NB4 (cell line): ENCODE measurements around the gene GAPT.

Source experiments
- DNase-seq: peaks from one replicate; pipeline ENCODE4 v3.0.0; 2010; ENCODE audit warnings: low read depth
- H3K4me3 ChIP-seq: one replicate; pipeline ENCODE4 v1.5.1; 2011; ENCODE audit warnings: mild to moderate bottlenecking, low read depth, low read length, moderate library complexity
- MYC ChIP-seq: IDR thresholded peaks from 2 replicates; pipeline ENCODE4 v1.6.1; 2011; ENCODE audit warnings: low read depth, low read length
- POLR2A ChIP-seq: IDR thresholded peaks from 2 replicates; pipeline ENCODE4 v1.6.1; 2011; ENCODE audit warnings: mild to moderate bottlenecking; ENCODE audit not compliant: insufficient read length; ENCODE audit errors: extremely low read depth
- TF ChIP-seq, protein P1 (sequence below): IDR thresholded peaks from 2 replicates; pipeline ENCODE4 v1.6.1; 2011; ENCODE audit warnings: low read depth, low read length
- TF ChIP-seq, protein P2 (sequence below): IDR thresholded peaks from one replicate; pipeline ENCODE4 v1.5.1; 2012; ENCODE audit warnings: low read depth, low read length

Gene GAPT

DNA sequence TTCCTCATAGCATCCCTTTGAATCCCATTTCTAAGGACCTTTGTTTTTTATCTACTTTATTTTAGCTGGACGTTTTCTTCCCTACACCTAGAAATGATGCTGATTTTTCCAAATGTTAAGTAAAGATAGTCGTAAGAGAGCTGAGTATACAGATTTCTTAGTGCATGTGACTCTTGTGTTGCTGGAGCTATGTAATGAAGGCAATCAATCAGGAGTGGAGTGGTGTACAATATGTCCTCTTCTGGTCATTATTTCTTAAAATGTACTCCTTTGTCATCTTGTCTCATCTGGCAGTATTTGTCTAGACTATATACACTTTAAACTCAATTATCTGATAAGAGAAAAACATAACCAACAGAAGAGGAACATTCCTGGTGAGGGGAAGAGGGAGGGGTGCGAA, 13.5 kb downstream of the GAPT start:
- H3K4me3 ChIP-seq = no peak overlapping the region
- no peak for DNase-seq
- TF ChIP-seq POLR2A (no peak), MYC (no peak)
- TF ChIP-seq, protein P1, sequence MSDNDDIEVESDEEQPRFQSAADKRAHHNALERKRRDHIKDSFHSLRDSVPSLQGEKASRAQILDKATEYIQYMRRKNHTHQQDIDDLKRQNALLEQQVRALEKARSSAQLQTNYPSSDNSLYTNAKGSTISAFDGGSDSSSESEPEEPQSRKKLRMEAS = no peak
- TF ChIP-seq, protein P2, sequence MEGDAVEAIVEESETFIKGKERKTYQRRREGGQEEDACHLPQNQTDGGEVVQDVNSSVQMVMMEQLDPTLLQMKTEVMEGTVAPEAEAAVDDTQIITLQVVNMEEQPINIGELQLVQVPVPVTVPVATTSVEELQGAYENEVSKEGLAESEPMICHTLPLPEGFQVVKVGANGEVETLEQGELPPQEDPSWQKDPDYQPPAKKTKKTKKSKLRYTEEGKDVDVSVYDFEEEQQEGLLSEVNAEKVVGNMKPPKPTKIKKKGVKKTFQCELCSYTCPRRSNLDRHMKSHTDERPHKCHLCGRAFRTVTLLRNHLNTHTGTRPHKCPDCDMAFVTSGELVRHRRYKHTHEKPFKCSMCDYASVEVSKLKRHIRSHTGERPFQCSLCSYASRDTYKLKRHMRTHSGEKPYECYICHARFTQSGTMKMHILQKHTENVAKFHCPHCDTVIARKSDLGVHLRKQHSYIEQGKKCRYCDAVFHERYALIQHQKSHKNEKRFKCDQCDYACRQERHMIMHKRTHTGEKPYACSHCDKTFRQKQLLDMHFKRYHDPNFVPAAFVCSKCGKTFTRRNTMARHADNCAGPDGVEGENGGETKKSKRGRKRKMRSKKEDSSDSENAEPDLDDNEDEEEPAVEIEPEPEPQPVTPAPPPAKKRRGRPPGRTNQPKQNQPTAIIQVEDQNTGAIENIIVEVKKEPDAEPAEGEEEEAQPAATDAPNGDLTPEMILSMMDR = no peak

DNA sequence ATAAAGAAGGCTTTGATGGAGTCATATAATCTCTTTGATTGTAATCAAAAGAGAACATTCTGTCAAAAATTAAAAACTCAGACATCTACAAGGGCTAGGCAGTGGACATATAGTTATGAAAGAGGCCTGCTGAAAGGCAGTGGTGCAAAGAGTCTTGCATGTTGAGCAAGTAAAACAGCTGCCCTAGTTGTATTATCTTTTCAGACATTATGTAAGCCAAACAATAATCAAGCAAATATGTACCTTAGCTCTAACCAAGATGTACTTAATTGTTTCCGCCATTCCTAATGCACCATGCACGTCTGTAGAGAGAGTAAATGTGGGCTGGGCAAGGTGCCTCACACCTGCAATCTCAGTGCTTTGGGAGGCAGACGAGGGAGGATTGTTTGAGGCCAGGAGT, 14.3 kb downstream of the GAPT start:
- no peak for DNase-seq
- no peak overlapping the region for H3K4me3 ChIP-seq
- no peak for TF ChIP-seq MYC
- TF ChIP-seq, protein P1 = no peak
- TF ChIP-seq, protein P2 = no peak
- no peak for TF ChIP-seq POLR2A

DNA sequence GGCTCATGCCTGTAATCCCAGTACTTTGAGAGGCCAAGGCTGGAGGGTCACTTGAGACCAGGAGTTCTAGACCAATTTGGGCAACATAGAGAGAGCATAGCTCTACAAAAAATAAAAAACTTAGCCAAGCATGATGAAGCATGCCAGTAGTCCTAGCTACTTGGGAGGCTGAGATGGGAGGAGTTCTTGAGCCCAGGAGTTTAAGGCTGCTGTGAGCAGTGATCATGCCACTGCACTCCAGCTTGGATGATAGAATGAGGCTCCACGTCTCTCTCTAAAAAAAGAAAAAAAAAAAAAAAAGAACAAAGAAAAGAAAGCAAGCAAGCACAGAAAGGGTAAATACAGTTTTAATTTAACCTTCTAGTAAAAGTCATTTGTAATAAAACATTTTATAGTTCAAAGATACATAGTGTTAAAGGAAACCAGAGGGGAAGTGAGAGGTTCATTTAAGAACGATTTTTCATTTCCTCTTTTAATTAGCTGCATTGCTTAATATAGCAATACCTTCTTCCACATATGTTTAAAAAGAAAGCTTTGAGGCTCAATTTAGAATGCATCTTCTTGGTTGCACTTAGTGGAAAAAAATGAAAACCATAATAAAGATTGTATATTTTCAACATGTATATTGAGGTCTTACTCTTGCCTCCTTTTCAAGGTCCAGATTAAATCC, 14.9 kb downstream of the GAPT start:
- no peak for TF ChIP-seq POLR2A
- TF ChIP-seq, protein P1 = no peak
- TF ChIP-seq MYC = no peak
- TF ChIP-seq, protein P2 = no peak
- no peak for DNase-seq
- no peak overlapping the region for H3K4me3 ChIP-seq

DNA sequence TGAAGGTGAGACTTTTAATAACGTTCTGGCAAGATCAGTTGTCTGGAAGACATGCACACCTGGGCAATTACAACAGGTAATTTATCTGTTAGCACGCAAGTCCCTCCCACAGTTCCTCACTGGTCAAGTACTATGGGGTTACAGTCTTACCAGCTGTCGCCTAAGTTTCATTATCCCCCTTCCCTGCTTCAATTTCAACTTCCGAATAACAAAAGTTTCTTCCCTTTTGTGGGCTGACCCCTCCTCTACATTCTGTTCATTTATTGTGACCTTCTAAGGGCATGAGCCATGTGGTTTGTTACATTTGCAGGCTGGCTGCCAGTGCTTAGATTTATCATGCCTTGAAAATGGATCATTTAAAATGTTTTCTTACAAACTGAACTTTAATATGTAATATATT, 16.5 kb downstream of the GAPT start:
- no peak for TF ChIP-seq MYC
- TF ChIP-seq, protein P1 = no peak
- no peak for TF ChIP-seq POLR2A
- TF ChIP-seq, protein P2 = no peak
- DNase-seq = no peak

DNA sequence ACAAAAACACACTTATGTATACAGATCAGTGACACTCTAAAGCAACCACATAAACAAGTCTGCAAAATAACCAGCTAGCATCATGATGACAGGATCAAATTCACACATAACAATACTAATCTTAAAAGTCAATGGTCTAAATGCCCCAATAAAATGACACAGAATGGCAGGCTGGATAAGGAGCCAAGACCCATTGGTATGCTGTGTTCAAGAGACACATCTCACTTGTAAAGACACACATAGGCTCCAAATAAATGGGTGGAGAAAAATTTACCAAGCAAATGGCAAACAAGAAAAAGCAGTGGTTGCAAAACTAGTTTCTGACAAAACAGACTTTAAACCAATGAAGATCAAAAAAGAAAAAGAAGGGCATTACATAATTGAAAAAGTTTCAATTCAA, 26.0 kb downstream of the GAPT start:
- H3K4me3 ChIP-seq = no peak overlapping the region
- TF ChIP-seq, protein P2 = no peak
- TF ChIP-seq POLR2A (no peak), MYC (no peak)
- TF ChIP-seq, protein P1 = no peak
- DNase-seq = no peak

More for the DNA sequence above, 16.5 kb downstream of the GAPT start:
- no peak overlapping the region for H3K4me3 ChIP-seq
